GM06990 (cell line): ENCODE measurements around the gene CLINT1.

Experiments used
- DNase-seq: peaks from one replicate; pipeline ENCODE4 v3.0.0-alpha.2; 2011; ENCODE audit not compliant: insufficient read length; ENCODE audit errors: extremely low read depth
- H3K27me3 ChIP-seq: replicated peaks from 2 replicates; pipeline ENCODE4 v1.6.0; 2011; ENCODE audit warnings: low read length; ENCODE audit not compliant: control insufficient read depth, insufficient read depth
- H3K36me3 ChIP-seq: 2 replicates; pipeline ENCODE4 v1.5.1; 2011; ENCODE audit warnings: low read length; ENCODE audit not compliant: control insufficient read depth, insufficient read depth
- H3K4me3 ChIP-seq: replicated peaks from 2 replicates; pipeline ENCODE4 v1.5.1; 2011; ENCODE audit warnings: low read depth, mild to moderate bottlenecking, control low read depth, low read length
- CTCF ChIP-seq: IDR thresholded peaks from 2 replicates; pipeline ENCODE4 v1.5.1; 2011; ENCODE audit warnings: low read length, control low read depth, mild to moderate bottlenecking, inconsistent platforms; ENCODE audit not compliant: insufficient read depth, poor library complexity, severe bottlenecking

The CLINT1 gene

DNA sequence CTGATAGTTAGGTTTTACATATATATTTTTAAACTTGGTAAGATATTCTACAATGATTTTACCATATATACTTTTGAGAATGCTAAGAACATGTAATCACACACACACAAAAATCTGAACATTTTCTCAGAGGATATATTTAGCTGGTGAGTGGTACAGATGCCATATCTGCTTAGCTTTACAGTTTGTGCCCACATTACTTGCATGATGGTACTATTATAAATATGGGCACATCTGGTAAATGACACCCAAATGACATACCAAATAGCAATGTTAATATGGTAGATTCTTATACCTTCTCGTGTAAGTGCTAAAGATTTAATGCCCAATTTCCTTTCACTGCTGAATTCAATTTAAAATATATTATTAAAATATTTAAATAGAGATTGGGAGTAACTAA, 58.8 kb downstream of the CLINT1 start:
- H3K27me3 ChIP-seq = no peaks in the 10 kb centered on the region
- no peak for TF ChIP-seq CTCF
- peaks cover under 1% of the 10 kb centered on the region; the same call in 1 of the 2 replicates for H3K36me3 ChIP-seq
- no peak for DNase-seq
- no peak overlapping the region for H3K4me3 ChIP-seq

DNA sequence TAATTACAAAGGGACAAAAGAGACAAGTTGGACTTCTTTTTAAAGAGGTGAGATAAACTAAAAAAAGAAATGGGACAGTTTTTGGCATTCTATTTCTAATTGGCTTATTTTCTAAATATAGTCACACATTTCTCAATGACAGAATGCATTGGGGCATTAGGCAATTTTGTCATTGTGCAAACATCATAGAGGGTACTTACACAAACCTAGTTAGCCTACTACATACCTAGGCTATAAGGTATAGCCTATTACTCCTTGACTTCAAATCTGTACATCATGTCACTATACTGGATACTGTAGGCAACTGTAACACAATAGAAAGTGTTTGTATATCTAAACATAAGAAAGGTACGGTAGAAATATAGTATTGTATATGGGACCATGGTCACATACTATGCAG, 59.4 kb downstream of the CLINT1 start:
- no peak for DNase-seq
- no peak for TF ChIP-seq CTCF
- no peaks in the 10 kb centered on the region for H3K36me3 ChIP-seq

GRCh38 chr5:157793301-157793700, 65.6 kb downstream of the CLINT1 start:
- Histone ChIP-seq H3K27me3 (no peaks in the 10 kb centered on the region), H3K36me3 (peaks cover 3% of the 10 kb centered on the region; the same call in 1 of the 2 replicates), H3K4me3 (no peak overlapping the region)
- DNase-seq = no peak
- no peak for TF ChIP-seq CTCF

More for the DNA sequence above, 59.4 kb downstream of the CLINT1 start:
- Histone ChIP-seq H3K27me3 (no peaks in the 10 kb centered on the region), H3K4me3 (no peak overlapping the region)

DNA sequence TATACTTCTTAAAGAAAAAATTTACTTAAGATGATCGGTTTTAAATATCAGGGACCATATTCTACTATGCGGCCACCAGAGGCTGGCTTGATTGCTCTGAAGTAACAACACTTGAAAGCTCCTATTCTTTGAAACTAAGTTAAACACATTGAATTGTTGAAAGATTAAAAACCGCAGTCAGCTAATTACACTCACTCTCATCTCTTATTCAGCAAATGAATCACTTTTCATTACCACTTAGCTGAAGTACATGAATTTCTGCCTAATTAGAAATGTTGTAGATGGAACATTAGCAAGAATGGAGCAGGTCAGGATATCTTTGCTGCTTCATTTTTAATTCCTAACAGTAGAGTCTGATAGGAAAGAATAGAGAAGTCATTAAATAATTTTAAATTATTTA, 73.1 kb downstream of the CLINT1 start:
- Histone ChIP-seq H3K4me3 (no peak overlapping the region), H3K36me3 (no peaks in the 10 kb centered on the region; the same call in 1 of the 2 replicates), H3K27me3 (no peaks in the 10 kb centered on the region)
- no peak for DNase-seq
- TF ChIP-seq CTCF = no peak

- H3K4me3 ChIP-seq = no peak overlapping the region
- TF ChIP-seq CTCF = no peak
- DNase-seq = no peak
- no peaks in the 10 kb centered on the region for H3K36me3 ChIP-seq
- H3K27me3 ChIP-seq = no peaks in the 10 kb centered on the region
Measured at GRCh38 chr5:157779221-157779620, 79.7 kb downstream of the CLINT1 start.
